Measurements from ENCODE around the gene KRT9. TPM values are rescaled to one million over a fixed set of nuclear protein-coding genes. Genes with fewer than 3 reads are reported as not detected.

KRT9 gene
- total RNA-seq, 1 donor from 2014 or later = not detected

Other genes starting within 250 kb of the KRT9 start
- gene KRT33A, start 221.2 kb downstream of the KRT9 start, total RNA-seq = not detected
- gene KRT33B, start 202.2 kb downstream of the KRT9 start, total RNA-seq = not detected
- gene KRT34, start 189.8 kb downstream of the KRT9 start, total RNA-seq = not detected
- gene KRT31, start 174.5 kb downstream of the KRT9 start, total RNA-seq = 3.1 TPM
- gene KRT37, start 147.5 kb downstream of the KRT9 start, total RNA-seq = not detected
- not detected for gene KRT38, start 131.1 kb downstream of the KRT9 start, total RNA-seq
- gene KRT32, start 104.7 kb downstream of the KRT9 start, total RNA-seq = not detected
- gene KRT35, start 90.9 kb downstream of the KRT9 start, total RNA-seq = not detected
- not detected for gene KRT36, start 82.1 kb downstream of the KRT9 start, total RNA-seq
- not detected for gene KRT13, start 66.4 kb downstream of the KRT9 start, total RNA-seq
- not detected for gene KRT15, start 53.2 kb downstream of the KRT9 start, total RNA-seq
- not detected for gene KRT19, start 43.8 kb downstream of the KRT9 start, total RNA-seq
- gene KRT14, start 14.8 kb upstream of the KRT9 start, total RNA-seq = 1.0 TPM
- 0.52 TPM for gene KRT16, start 40.7 kb upstream of the KRT9 start, total RNA-seq
- gene KRT17, start 52.5 kb upstream of the KRT9 start, total RNA-seq = 2.1 TPM
- gene EIF1, start 116.8 kb upstream of the KRT9 start, total RNA-seq = 100 TPM
- not detected for gene GAST, start 140.3 kb upstream of the KRT9 start, total RNA-seq
- gene HAP1, start 162.6 kb upstream of the KRT9 start, total RNA-seq = not detected
- 24.5 TPM for gene JUP, start 214.7 kb upstream of the KRT9 start, total RNA-seq
- 31.8 TPM for gene P3H4, start 239.9 kb upstream of the KRT9 start, total RNA-seq
- 76.2 TPM for gene FKBP10, start 240.9 kb upstream of the KRT9 start, total RNA-seq

Measured in skeletal muscle tissue (tissue), 1 donor.